Measurements from ENCODE around the gene UGT1A4.

DNA sequence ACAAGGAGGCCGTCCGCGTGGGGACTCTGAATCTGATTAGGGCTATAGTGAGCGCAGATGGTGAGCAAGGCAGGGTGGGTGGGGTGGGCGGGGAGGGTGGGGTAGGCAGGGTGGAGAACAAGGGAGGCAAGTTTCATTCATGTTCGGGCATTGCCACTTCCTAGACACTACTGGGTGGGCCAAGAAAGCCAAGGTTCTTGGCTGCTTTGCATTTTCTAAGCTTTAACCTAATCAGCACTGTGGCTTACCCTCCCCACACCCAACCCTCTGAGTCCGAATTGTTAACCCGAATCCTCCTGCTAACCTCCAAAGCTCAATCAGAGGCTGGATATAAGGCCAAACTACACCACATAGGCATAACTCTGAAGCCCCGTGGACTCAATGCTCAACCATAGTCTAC lies 77.7 kb downstream of the UGT1A4 start:
- TF ChIP-seq, protein P1, sequence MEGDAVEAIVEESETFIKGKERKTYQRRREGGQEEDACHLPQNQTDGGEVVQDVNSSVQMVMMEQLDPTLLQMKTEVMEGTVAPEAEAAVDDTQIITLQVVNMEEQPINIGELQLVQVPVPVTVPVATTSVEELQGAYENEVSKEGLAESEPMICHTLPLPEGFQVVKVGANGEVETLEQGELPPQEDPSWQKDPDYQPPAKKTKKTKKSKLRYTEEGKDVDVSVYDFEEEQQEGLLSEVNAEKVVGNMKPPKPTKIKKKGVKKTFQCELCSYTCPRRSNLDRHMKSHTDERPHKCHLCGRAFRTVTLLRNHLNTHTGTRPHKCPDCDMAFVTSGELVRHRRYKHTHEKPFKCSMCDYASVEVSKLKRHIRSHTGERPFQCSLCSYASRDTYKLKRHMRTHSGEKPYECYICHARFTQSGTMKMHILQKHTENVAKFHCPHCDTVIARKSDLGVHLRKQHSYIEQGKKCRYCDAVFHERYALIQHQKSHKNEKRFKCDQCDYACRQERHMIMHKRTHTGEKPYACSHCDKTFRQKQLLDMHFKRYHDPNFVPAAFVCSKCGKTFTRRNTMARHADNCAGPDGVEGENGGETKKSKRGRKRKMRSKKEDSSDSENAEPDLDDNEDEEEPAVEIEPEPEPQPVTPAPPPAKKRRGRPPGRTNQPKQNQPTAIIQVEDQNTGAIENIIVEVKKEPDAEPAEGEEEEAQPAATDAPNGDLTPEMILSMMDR (IDR thresholded peaks at IDR 0.05), result no peak
- TF ChIP-seq POLR2AphosphoS5 (IDR thresholded peaks at IDR 0.05; ENCODE audit: insufficient read depth in 1 of 2, low read depth in 1 of 2), result no peak

All from vagina (tissue), 2 donors.